Activated T-cell treated with anti-CD3 and anti-CD28 coated beads, Interleukin-2, amount 50 U/mL, for 24 hours (primary cell): ENCODE data around the gene MYO15B.

Source experiments
- DNase-seq: peaks from one replicate; pipeline ENCODE4 v3.0.0-alpha.2; 2020
- H3K27ac Mint-ChIP-seq: 2 replicates; pipeline ENCODE4 v1.8.0; 2020; ENCODE audit warnings: mild to moderate bottlenecking, mixed read lengths
- H3K27me3 Mint-ChIP-seq: 2 replicates; pipeline ENCODE4 v1.8.0; 2020; ENCODE audit warnings: mixed read lengths
- H3K36me3 Mint-ChIP-seq: 2 replicates; pipeline ENCODE4 v1.8.0; 2020; ENCODE audit warnings: low read depth, mixed read lengths
- H3K4me1 Mint-ChIP-seq: 2 replicates; pipeline ENCODE4 v1.8.0; 2020; ENCODE audit warnings: low read depth, mixed read lengths
- H3K4me3 Mint-ChIP-seq: 2 replicates; pipeline ENCODE4 v1.8.0; 2020; ENCODE audit warnings: mild to moderate bottlenecking, moderate library complexity, mixed read lengths
- H3K9me3 Mint-ChIP-seq: 2 replicates; pipeline ENCODE4 v1.8.0; 2020; ENCODE audit warnings: mixed read lengths

Gene MYO15B

GRCh38 chr17:75652341-75652740 lies 64.7 kb downstream of the MYO15B start:
- H3K4me1 Mint-ChIP-seq = peaks cover 4% of the 10 kb centered on the region
- H3K9me3 Mint-ChIP-seq = no peaks in the 10 kb centered on the region
- no peaks in the 10 kb centered on the region for H3K27me3 Mint-ChIP-seq
- no peak overlapping the region for H3K27ac Mint-ChIP-seq
- no peak for DNase-seq
- H3K36me3 Mint-ChIP-seq = peaks cover 66% of the 10 kb centered on the region
- H3K4me3 Mint-ChIP-seq = no peak overlapping the region

GRCh38 chr17:75652934-75653549 lies 65.4 kb downstream of the MYO15B start:
- H3K36me3 Mint-ChIP-seq = peaks cover 64% of the 10 kb centered on the region
- peaks cover 4% of the 10 kb centered on the region for H3K4me1 Mint-ChIP-seq
- no peak overlapping the region for H3K27ac Mint-ChIP-seq
- DNase-seq = no peak
- H3K9me3 Mint-ChIP-seq = no peaks in the 10 kb centered on the region
- no peaks in the 10 kb centered on the region for H3K27me3 Mint-ChIP-seq
- H3K4me3 Mint-ChIP-seq = no peak overlapping the region

- DNase-seq = no peak
- H3K4me1 Mint-ChIP-seq = peaks cover 4% of the 10 kb centered on the region
- no peak overlapping the region for H3K4me3 Mint-ChIP-seq
- H3K27me3 Mint-ChIP-seq = no peaks in the 10 kb centered on the region
- H3K27ac Mint-ChIP-seq = peak overlapping the region; percentile 49
- no peaks in the 10 kb centered on the region for H3K9me3 Mint-ChIP-seq
- H3K36me3 Mint-ChIP-seq = peaks cover 60% of the 10 kb centered on the region
These were observed 66.6 kb downstream of the MYO15B start for GRCh38 chr17:75654176-75654575.

GRCh38 chr17:75658237-75658636 lies 70.6 kb downstream of the MYO15B start:
- no peak for DNase-seq
- Mint-ChIP-seq H3K4me1 (no peaks in the 10 kb centered on the region), H3K9me3 (no peaks in the 10 kb centered on the region), H3K4me3 (no peak overlapping the region), H3K27me3 (no peaks in the 10 kb centered on the region), H3K36me3 (peaks cover 60% of the 10 kb centered on the region), H3K27ac (no peak overlapping the region)

DNA sequence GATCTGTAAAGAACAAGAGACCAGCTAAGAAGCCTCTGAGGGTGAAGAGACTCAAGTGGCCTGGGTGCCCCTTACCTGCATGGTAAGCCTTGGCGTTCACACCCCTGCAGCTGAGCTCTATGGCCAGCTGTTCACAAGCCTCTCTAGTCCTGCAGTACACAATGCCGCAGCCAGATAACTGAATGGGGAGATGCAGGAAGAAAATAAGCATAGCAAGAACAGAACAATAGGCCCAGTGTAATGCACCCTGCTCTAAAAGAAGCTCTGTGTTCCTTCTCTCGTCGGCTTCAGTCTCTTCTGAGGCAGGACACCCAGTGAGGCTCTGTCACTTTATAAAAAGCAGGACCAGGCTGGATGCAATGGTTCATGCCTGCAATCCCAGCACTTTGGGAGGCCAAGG lies 73.9 kb downstream of the MYO15B start:
- Mint-ChIP-seq H3K9me3 (no peaks in the 10 kb centered on the region), H3K4me1 (peaks cover 12% of the 10 kb centered on the region), H3K27ac (no peak overlapping the region), H3K4me3 (no peak overlapping the region), H3K27me3 (no peaks in the 10 kb centered on the region), H3K36me3 (peaks cover 54% of the 10 kb centered on the region)
- no peak for DNase-seq

DNA sequence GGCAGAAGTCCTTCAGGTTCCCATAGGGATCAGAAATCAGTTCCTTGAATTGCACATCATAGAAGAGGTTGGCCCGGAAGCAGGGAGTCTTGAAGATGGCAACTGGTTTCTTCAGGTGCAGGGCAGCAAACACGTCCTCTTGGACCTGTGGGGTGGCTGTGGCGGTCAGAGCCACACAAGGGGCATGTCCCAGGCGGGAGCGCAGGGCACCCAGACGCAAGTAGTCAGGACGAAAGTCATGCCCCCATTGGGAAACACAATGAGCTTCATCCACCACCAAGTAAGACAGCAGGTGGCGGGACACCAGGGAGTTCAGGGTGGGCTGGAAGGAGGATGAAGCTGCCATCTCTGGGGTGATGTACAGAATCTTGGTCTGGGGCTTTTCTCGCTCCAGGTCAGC lies 74.9 kb downstream of the MYO15B start:
- H3K9me3 Mint-ChIP-seq = no peaks in the 10 kb centered on the region
- H3K4me1 Mint-ChIP-seq = peaks cover 12% of the 10 kb centered on the region
- H3K4me3 Mint-ChIP-seq = no peak overlapping the region
- no peak for DNase-seq
- H3K27ac Mint-ChIP-seq = no peak overlapping the region
- H3K27me3 Mint-ChIP-seq = no peaks in the 10 kb centered on the region
- peaks cover 47% of the 10 kb centered on the region for H3K36me3 Mint-ChIP-seq

GRCh38 chr17:75664099-75664549 lies 76.5 kb downstream of the MYO15B start:
- Mint-ChIP-seq H3K4me1 (peaks cover 22% of the 10 kb centered on the region), H3K27ac (no peak overlapping the region), H3K27me3 (no peaks in the 10 kb centered on the region), H3K4me3 (no peak overlapping the region), H3K9me3 (no peaks in the 10 kb centered on the region), H3K36me3 (peaks cover 54% of the 10 kb centered on the region)
- no peak for DNase-seq

- peaks cover 56% of the 10 kb centered on the region for H3K36me3 Mint-ChIP-seq
- H3K9me3 Mint-ChIP-seq = no peaks in the 10 kb centered on the region
- H3K27me3 Mint-ChIP-seq = no peaks in the 10 kb centered on the region
- H3K4me1 Mint-ChIP-seq = peaks cover 33% of the 10 kb centered on the region
- DNase-seq = no peak
- H3K27ac Mint-ChIP-seq = peak overlapping the region; percentile 52
- no peak overlapping the region for H3K4me3 Mint-ChIP-seq
These were observed 78.4 kb downstream of the MYO15B start for GRCh38 chr17:75665981-75666380.

DNA sequence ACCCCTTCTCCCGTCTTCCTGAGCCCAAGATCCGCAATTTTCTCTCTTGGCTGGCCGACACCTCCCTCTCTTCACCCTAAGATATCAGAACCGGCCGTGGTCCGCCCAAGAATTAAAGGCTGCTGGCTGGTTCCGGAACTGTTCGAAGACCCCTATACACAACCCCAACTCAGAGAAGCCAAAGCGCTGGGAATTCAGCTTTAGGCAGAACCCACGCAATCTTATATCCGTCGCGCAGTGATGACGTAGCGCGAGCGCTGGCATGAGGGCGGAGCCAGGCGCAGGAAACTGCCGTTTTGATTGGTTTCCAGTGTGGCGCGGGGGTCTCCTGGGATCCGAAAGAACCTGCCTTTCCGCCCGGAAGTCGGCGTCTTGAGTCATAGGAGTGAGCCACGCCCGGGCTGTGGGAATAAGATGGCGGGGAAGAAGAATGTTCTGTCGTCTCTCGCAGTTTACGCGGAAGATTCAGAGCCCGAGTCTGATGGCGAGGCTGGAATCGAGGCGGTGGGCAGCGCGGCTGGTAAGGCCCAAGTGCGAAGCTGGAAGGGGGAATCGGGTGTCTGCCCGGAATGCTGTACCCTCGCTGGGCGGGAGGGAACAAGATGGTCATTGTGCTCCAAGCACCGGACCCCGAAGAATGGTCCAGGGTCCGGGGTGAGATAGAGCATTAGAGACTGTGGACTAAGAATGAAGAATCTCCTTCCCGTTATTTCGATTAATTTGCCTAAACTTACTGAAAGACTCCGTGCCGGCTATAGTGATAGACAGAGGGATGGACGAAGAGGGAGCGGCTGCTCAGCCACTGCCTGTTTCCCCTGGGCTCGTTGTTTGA lies 79.6 kb downstream of the MYO15B start, which contains the start of the genes RECQL5 and SAP30BP:
Gene RECQL5 (minus strand): TSS at position 196 of the 832 bp plus-strand sequence. CDS start 597 bp downstream, outside the sequence.
Gene SAP30BP (plus strand): TSS at position 380 of the 832 bp plus-strand sequence. CDS start 35 bp downstream, at position 415.
- peaks cover 58% of the 10 kb centered on the region for H3K36me3 Mint-ChIP-seq
- H3K9me3 Mint-ChIP-seq = no peaks in the 10 kb centered on the region
- H3K27ac Mint-ChIP-seq = peak within 1 kb of the TSS; percentile 52

GRCh38 chr17:75667825-75668224 lies 80.2 kb downstream of the MYO15B start:
- Mint-ChIP-seq H3K4me1 (peaks cover 37% of the 10 kb centered on the region), H3K27ac (no peak overlapping the region), H3K27me3 (no peaks in the 10 kb centered on the region), H3K9me3 (no peaks in the 10 kb centered on the region), H3K4me3 (no peak overlapping the region), H3K36me3 (peaks cover 58% of the 10 kb centered on the region)
- DNase-seq = no peak

More for the DNA sequence above, 79.6 kb downstream of the MYO15B start, which contains the start of the genes RECQL5 and SAP30BP:
- H3K4me1 Mint-ChIP-seq = peaks cover 37% of the 10 kb centered on the region
- H3K4me3 Mint-ChIP-seq = no peak within 1 kb of the TSS
- DNase-seq = peak; percentile 98
- no peaks in the 10 kb centered on the region for H3K27me3 Mint-ChIP-seq

DNA sequence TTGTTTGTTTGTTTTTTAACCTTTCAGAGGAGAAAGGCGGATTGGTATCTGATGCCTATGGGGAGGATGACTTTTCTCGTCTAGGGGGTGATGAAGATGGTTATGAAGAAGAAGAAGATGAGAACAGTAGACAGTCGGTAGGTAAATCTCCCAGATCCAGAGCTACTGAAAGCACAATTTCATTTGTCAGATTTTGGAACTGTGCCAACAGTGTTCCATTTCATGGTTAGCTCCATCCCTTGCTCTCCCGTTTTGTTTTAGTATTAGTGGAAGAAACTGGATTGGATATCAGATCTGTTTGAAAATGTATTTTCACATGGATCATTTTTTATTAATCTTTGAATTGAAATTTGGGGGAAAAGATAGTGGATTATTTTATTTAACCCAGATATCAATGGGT lies 80.9 kb downstream of the MYO15B start:
- DNase-seq = no peak
- Mint-ChIP-seq H3K27ac (no peak overlapping the region), H3K4me1 (peaks cover 37% of the 10 kb centered on the region), H3K27me3 (no peaks in the 10 kb centered on the region), H3K36me3 (peaks cover 62% of the 10 kb centered on the region), H3K9me3 (no peaks in the 10 kb centered on the region), H3K4me3 (no peak overlapping the region)

GRCh38 chr17:75670868-75671267 lies 83.3 kb downstream of the MYO15B start:
- DNase-seq = no peak
- Mint-ChIP-seq H3K4me3 (no peak overlapping the region), H3K9me3 (no peaks in the 10 kb centered on the region), H3K27ac (peak overlapping the region; percentile 52), H3K36me3 (peaks cover 64% of the 10 kb centered on the region), H3K27me3 (no peaks in the 10 kb centered on the region), H3K4me1 (peaks cover 32% of the 10 kb centered on the region)

DNA sequence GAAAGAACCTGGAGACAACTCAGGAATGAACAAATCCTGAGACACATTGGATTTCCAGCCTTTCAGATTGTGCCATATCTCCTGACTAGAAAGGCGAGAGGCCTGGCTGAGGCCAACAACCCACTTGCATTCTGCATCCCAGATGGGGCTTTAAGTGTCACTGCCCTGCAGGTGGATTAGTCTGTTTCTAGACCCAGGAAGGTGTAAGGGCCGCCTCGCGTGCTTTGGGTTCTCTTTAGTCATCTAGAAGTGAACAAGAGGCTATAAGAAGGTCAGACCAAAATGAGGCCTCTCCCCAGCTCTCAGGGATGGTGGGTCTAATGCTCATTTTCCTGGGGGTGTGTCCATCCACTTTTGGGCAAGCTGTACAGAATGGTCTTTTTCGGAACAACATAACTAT lies 84.4 kb downstream of the MYO15B start:
- Mint-ChIP-seq H3K36me3 (peaks cover 75% of the 10 kb centered on the region), H3K27ac (peak overlapping the region; percentile 11), H3K9me3 (no peaks in the 10 kb centered on the region), H3K4me3 (no peak overlapping the region), H3K27me3 (no peaks in the 10 kb centered on the region), H3K4me1 (peaks cover 31% of the 10 kb centered on the region)
- DNase-seq = no peak

GRCh38 chr17:75673487-75673886 lies 85.9 kb downstream of the MYO15B start:
- Mint-ChIP-seq H3K27me3 (no peaks in the 10 kb centered on the region), H3K4me3 (no peak overlapping the region), H3K4me1 (peaks cover 33% of the 10 kb centered on the region), H3K27ac (peak overlapping the region; percentile 29), H3K36me3 (peaks cover 78% of the 10 kb centered on the region), H3K9me3 (no peaks in the 10 kb centered on the region)
- DNase-seq = no peak
